T-helper 2 cell treated with Interferon-gamma antibody and Interleukin-4, amounts not matched to agents 5 μg/mL and 100 μg/mL, for 36 hours (primary cell): ENCODE measurements around the gene ZNF107.
"Not testable (repeated sequence)": the region's sequence is repeated elsewhere in the genome, so short reads cannot be mapped to it uniquely, and the experiment has no call there.

Experiments
- DNase-seq: peaks from one replicate; pipeline ENCODE4 v3.0.0; 2021; ENCODE audit warnings: low spot score
- H3K27ac Mint-ChIP-seq: one replicate; pipeline ENCODE4 v1.8.0; 2021; ENCODE audit warnings: mild to moderate bottlenecking, mixed read lengths
- H3K27me3 Mint-ChIP-seq: one replicate; pipeline ENCODE4 v1.8.0; 2021; ENCODE audit warnings: low read depth, mixed read lengths
- H3K36me3 Mint-ChIP-seq: one replicate; pipeline ENCODE4 v1.8.0; 2021; ENCODE audit warnings: low read depth, mixed read lengths
- H3K4me1 Mint-ChIP-seq: one replicate; pipeline ENCODE4 v1.8.0; 2021; ENCODE audit warnings: low read depth, mixed read lengths
- H3K4me3 Mint-ChIP-seq: one replicate; pipeline ENCODE4 v1.8.0; 2022; ENCODE audit warnings: mild to moderate bottlenecking, moderate library complexity, mixed read lengths
- H3K9me3 Mint-ChIP-seq: one replicate; pipeline ENCODE4 v1.8.0; 2021; ENCODE audit warnings: mixed read lengths

The ZNF107 gene

DNA sequence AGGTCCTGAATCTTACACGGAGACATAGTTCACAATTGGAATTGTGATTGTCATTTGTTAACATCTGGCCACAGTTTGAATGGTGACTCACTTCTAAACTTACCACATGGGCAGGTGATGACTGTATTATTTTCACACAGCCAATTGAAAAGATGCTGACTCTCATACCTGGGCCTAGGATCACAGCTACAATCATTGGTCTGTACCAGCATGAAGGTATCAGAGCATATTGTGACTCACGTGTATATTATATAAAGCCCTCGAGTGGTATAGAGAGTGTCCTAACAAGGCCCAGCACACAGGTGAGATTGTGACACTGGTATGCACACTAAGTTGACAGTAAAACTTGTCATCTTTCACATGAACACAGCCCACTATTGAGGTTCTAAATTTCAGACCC lies 9.4 kb upstream of the ZNF107 start:
- Mint-ChIP-seq H3K4me1 (no peaks in the 10 kb centered on the region), H3K27me3 (no peaks in the 10 kb centered on the region), H3K36me3 (no peaks in the 10 kb centered on the region), H3K4me3 (no peak overlapping the region), H3K9me3 (peaks cover 47% of the 10 kb centered on the region), H3K27ac (no peak overlapping the region)
- DNase-seq: no peak

DNA sequence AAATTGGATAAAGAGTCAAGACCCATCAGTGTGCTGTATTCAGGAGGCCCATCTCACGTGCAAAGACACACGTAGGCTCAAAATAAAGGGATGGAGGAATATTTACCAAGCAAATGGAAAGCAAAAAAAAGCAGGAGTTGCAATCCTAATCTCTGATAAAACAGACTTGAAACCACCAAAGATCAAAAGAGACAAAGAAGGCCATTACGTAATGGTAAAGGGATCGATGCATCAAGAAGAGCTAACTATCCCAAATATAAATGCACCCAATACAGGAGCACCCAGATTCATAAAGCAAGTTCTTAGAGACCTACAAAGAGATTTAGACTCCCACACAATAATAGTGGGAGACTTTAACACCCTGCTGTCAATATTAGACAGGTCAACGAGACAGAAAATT lies 3.8 kb upstream of the ZNF107 start:
- peaks cover 16% of the 10 kb centered on the region for H3K36me3 Mint-ChIP-seq
- not testable (repeated sequence) for H3K27me3 Mint-ChIP-seq, DNase-seq, H3K4me1 Mint-ChIP-seq, H3K27ac Mint-ChIP-seq, H3K4me3 Mint-ChIP-seq
- H3K9me3 Mint-ChIP-seq: peaks cover 32% of the 10 kb centered on the region

DNA sequence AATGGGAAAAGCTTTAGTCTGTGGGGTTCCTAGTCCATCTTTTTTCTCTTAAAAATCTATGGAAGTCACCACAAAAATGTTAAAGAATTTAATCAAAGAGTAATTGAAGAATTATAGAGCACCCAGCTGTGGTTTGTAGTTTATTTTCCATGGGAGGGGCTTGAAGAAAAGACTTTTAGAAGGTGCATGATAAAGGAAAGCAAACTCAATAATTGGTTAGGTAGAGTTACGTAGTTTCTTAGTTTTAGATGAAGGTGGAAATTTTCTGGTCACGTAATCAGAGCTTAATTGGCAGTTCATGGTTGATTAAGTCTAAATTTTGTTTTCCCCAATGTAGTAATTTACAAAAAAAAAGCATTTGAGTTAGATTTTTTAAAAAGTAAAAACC lies 724 bp downstream of the ZNF107 start:
- Mint-ChIP-seq H3K27ac (peak overlapping the region; percentile 95), H3K4me1 (peaks cover 16% of the 10 kb centered on the region), H3K27me3 (no peaks in the 10 kb centered on the region), H3K4me3 (peak overlapping the region; percentile 96), H3K9me3 (peaks cover 38% of the 10 kb centered on the region), H3K36me3 (peaks cover 57% of the 10 kb centered on the region)
- DNase-seq: no peak

DNA sequence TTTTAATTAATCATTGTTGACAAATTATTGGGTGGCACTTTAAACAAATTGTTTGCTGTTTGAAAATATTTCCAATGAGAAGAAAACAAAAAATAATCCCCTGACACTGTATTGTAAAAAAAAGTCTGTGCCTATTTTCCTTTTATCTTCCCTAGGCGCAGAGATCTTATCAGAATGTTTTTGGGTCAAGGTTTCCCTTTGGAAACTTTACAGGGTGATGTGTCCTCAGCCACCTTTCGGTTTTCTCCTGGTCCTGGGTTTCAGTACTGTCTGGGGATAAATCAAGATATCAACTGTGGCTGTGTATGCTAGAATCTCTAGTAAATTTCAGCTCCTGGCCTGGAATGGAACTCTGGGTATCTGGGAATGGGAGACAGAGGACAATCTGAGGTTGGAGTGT lies 1.4 kb downstream of the ZNF107 start:
- Mint-ChIP-seq H3K9me3 (peaks cover 42% of the 10 kb centered on the region), H3K27me3 (no peaks in the 10 kb centered on the region), H3K4me3 (peak overlapping the region; percentile 96), H3K4me1 (peaks cover 16% of the 10 kb centered on the region), H3K36me3 (peaks cover 63% of the 10 kb centered on the region), H3K27ac (peak overlapping the region; percentile 95)
- no peak for DNase-seq

DNA sequence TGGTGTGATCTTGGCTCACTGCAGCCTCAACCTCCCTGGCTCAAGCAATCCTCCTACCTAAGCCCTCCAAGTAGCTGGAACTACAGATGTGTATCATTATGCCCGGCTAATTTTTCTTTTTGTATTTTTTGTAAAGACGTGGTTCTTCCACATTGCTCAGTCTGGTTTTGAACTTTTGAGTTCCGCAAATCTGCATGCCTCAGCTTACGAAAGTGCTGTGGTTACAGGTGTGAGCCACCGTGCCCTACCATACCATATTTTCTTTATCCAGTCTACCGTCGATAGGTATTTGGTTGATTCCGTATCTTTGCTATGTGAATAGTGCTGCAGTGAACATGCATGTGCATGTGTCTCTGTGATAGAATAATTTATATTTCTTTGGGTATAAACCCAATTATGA lies 6.5 kb downstream of the ZNF107 start:
- H3K4me3 Mint-ChIP-seq: no peak overlapping the region
- H3K27ac Mint-ChIP-seq: no peak overlapping the region
- H3K4me1 Mint-ChIP-seq: peaks cover 7% of the 10 kb centered on the region
- no peaks in the 10 kb centered on the region for H3K27me3 Mint-ChIP-seq
- no peak for DNase-seq
- H3K9me3 Mint-ChIP-seq: peaks cover 69% of the 10 kb centered on the region
- H3K36me3 Mint-ChIP-seq: peaks cover 86% of the 10 kb centered on the region

DNA sequence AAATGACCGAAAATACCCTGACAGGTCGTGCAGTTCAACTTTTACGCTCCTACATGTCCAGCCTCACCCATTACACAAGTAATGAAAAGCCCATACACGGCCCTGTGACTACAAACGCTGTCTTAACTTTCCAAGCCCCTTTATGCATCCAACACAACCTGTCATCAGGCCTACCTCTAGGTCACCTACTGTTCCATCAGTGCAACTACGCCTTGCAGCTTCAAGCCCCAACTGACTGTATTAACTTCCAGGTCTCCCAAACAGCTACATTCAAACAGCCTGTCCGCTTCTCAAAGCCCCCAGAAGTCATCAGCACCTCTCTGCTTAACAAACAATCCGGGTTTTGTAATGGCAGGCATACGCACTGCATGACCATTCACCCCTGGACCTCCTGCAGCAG lies 19.2 kb downstream of the ZNF107 start:
- Mint-ChIP-seq H3K4me3 (no peak overlapping the region), H3K27me3 (no peaks in the 10 kb centered on the region), H3K9me3 (peaks cover 13% of the 10 kb centered on the region), H3K36me3 (peaks cover 22% of the 10 kb centered on the region), H3K27ac (no peak overlapping the region), H3K4me1 (peaks cover 1% of the 10 kb centered on the region)
- no peak for DNase-seq

DNA sequence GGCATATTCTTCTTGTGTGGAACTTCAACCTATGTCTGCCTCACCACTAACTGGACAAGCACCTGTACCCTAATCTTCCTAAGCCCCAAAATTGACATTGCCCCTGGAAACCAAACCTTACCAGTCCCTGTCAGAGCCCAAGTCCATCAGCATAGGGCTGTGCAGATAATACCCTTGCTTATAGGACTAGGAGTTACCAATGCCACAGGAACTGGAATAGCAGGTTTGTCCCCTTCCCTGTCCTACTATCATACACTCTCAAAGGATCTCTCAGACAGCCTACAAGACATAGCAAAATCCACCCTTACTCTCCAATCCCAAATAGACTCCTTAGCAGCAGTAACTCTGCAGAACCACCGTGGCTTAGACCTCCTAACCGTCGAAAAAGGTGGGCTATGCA lies 19.8 kb downstream of the ZNF107 start:
- H3K27me3 Mint-ChIP-seq: no peaks in the 10 kb centered on the region
- H3K27ac Mint-ChIP-seq: no peak overlapping the region
- no peak overlapping the region for H3K4me3 Mint-ChIP-seq
- no peak for DNase-seq
- H3K9me3 Mint-ChIP-seq: peaks cover 15% of the 10 kb centered on the region
- H3K4me1 Mint-ChIP-seq: peaks cover 1% of the 10 kb centered on the region
- peaks cover 27% of the 10 kb centered on the region for H3K36me3 Mint-ChIP-seq

DNA sequence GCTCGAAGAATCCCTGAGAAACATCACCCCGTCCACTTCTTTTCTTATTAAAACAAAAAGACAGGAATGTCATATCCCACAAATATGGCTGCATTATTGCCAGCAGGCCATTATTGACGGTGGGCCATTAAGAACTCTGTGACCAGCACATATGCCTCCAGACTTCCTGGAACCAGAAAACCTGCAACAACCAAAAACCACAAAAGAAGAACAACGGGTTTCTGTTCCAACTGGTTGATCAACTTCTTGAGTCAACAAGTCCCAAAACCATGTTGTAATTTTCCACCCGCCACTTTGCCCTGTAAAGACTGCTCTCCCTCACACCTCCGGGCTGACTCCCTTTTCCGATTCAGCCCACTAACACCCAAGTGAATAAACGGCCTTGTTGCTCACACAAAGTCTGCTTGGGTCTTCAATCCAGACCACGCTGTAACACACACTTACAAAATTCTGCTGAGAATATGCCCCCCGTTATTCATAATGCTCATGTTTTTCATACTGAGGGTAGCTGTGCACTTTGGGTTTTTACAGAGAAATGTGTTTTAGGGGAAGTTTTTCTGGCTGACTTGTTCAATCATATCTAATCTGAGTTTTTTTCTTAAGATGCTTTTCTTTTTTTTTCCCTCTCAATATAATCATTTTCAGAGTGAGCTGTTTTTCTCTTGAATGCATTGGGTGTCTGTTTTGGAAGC lies 20.7 kb downstream of the ZNF107 start:
- Mint-ChIP-seq H3K27me3 (no peaks in the 10 kb centered on the region), H3K36me3 (peaks cover 35% of the 10 kb centered on the region), H3K4me1 (peaks cover 1% of the 10 kb centered on the region)

DNA sequence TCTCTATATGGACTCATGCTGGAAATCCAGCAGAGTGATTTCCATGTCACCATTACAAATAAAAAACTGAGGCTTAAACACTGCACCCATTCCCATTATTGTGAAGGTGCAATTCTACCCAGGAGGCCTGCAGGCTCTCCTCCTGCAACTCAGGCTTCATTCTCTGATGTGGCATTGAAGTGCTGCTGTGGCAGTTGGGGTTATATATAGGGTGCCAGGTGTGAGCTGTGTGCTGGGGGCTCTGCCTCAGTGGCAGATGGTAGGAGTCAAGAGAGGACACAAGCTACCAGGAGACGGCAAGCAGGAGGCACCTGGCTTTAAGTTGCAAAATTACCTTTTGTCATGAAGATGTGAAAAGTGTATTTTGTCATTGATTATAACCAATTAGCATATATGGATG lies 21.3 kb downstream of the ZNF107 start:
- no peak overlapping the region for H3K27ac Mint-ChIP-seq
- no peak overlapping the region for H3K4me3 Mint-ChIP-seq
- DNase-seq: no peak
- peaks cover 41% of the 10 kb centered on the region for H3K36me3 Mint-ChIP-seq
- peaks cover 1% of the 10 kb centered on the region for H3K4me1 Mint-ChIP-seq
- no peaks in the 10 kb centered on the region for H3K27me3 Mint-ChIP-seq
- H3K9me3 Mint-ChIP-seq: peaks cover 29% of the 10 kb centered on the region

More for the DNA sequence above, 20.7 kb downstream of the ZNF107 start:
- no peak for DNase-seq
- Mint-ChIP-seq H3K9me3 (peaks cover 23% of the 10 kb centered on the region), H3K4me3 (no peak overlapping the region), H3K27ac (no peak overlapping the region)

DNA sequence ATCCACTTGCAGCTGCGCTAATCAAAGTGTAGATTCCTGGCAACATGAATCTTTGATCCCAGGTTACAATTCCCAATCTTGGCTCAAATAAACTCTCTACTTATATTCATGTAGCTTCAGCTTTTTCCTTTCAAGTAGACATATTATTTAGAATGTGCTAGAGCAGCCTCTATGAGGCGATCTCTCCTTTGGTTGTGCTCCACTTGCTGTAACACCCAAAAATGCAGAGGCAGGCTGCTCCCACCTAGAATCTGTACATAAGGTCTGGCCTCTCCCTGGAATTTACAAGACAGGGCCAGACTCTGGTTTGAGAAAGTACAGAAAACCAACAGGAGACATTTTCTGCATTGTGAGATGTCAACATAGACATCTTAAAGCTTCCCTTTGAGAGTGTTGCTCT lies 23.1 kb downstream of the ZNF107 start:
- H3K9me3 Mint-ChIP-seq: peaks cover 37% of the 10 kb centered on the region
- no peak overlapping the region for H3K27ac Mint-ChIP-seq
- H3K27me3 Mint-ChIP-seq: no peaks in the 10 kb centered on the region
- peaks cover 53% of the 10 kb centered on the region for H3K36me3 Mint-ChIP-seq
- peaks cover 1% of the 10 kb centered on the region for H3K4me1 Mint-ChIP-seq
- no peak overlapping the region for H3K4me3 Mint-ChIP-seq
- DNase-seq: no peak

DNA sequence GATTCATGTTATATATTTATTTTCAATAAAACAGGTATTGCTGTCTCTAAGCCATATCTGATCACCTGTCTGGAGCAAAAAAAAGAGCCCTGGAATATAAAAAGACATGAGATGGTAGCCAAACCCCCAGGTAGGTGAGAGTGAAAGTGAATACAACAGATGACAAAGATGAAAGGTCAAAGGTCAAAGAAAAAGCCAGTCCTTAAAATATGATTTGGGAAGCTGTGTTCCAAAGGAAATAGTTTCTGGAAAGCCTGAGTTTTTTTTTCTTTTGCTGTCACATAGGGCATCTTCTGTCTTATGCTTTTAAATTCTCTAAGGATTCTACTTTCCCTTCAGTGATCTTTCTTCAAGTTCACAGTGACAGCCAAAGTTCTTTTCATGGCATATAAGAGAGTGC lies 25.9 kb downstream of the ZNF107 start:
- no peak overlapping the region for H3K27ac Mint-ChIP-seq
- peaks cover 47% of the 10 kb centered on the region for H3K9me3 Mint-ChIP-seq
- H3K27me3 Mint-ChIP-seq: no peaks in the 10 kb centered on the region
- peaks cover 69% of the 10 kb centered on the region for H3K36me3 Mint-ChIP-seq
- H3K4me1 Mint-ChIP-seq: no peaks in the 10 kb centered on the region
- no peak overlapping the region for H3K4me3 Mint-ChIP-seq
- DNase-seq: no peak

DNA sequence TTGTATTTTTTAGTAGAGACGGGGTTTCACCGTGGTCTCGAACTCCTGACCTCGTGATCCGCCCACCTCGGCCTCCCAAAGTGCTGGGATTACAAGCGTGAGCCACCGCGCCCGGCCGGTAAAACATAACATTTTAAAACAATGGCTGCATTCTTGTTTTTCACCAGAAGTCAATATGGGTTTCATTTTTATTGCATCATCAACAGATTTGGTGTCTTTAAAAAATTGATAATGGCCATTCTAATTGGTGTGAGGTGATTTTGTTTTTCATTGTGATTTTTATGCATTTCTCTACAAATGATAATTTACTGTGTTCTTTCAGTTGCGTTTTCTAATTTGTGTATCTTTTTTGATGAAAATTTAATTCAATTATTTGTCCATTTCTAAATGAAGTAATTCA lies 31.9 kb downstream of the ZNF107 start:
- not testable (repeated sequence) for H3K27me3 Mint-ChIP-seq, H3K27ac Mint-ChIP-seq, DNase-seq, H3K4me3 Mint-ChIP-seq, H3K4me1 Mint-ChIP-seq
- H3K36me3 Mint-ChIP-seq: peaks cover 57% of the 10 kb centered on the region
- H3K9me3 Mint-ChIP-seq: peaks cover 29% of the 10 kb centered on the region

DNA sequence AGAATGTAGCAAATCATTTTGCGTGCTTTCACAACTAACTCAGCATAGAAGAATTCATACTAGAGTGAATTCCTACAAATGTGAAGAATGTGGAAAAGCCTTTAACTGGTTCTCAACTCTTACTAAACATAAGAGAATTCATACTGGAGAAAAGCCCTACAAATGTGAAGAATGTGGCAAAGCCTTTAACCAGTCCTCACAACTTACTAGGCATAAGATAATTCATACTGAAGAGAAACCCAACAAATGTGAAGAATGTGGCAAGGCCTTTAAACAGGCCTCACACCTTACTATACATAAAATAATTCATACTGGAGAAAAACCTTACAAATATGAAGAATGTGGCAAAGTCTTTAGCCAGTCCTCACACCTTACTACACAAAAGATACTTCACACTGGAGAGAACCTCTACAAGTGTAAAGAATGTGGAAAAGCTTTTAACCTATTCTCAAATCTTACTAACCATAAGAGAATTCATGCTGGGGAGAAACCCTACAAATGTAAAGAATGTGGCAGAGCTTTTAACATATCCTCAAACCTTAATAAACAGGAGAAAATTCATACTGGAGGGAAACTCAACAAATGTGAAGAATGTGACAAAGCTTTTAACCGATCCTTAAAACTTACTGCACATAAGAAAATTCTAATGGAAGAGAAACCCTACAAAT lies 40.8 kb downstream of the ZNF107 start:
- no peak overlapping the region for H3K4me3 Mint-ChIP-seq
- H3K4me1 Mint-ChIP-seq: no peaks in the 10 kb centered on the region
- H3K9me3 Mint-ChIP-seq: peaks cover 52% of the 10 kb centered on the region
- H3K36me3 Mint-ChIP-seq: peaks cover 40% of the 10 kb centered on the region
- no peak for DNase-seq
- no peaks in the 10 kb centered on the region for H3K27me3 Mint-ChIP-seq
- H3K27ac Mint-ChIP-seq: no peak overlapping the region

DNA sequence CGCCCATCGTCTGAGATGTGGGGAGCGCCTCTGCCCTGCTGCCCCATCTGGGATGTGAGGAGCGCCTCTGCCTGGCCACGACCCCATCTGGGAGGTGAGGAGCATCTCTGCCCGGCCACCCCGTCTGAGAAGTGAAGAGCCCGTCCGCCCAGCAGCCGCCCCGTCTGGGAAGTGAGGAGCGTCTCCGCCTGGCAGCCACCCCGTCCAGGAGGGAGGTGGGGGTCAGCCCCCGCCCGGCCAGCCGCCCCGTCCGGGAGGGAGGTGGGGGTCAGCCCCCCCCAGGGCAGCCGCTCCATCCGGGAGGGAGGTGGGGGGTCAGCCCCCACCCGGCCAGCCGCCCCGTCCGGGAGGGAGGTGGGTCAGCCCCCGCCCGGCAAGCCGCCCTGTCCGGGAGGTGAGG lies 52.0 kb downstream of the ZNF107 start:
- not testable (repeated sequence) for H3K4me3 Mint-ChIP-seq, H3K36me3 Mint-ChIP-seq
- peaks cover 34% of the 10 kb centered on the region for H3K9me3 Mint-ChIP-seq

More for the DNA sequence above, 52.0 kb downstream of the ZNF107 start:
- not testable (repeated sequence) for H3K27me3 Mint-ChIP-seq, DNase-seq, H3K27ac Mint-ChIP-seq, H3K4me1 Mint-ChIP-seq
